ENCODE data around the gene CRACR2A.

CRACR2A gene

DNA sequence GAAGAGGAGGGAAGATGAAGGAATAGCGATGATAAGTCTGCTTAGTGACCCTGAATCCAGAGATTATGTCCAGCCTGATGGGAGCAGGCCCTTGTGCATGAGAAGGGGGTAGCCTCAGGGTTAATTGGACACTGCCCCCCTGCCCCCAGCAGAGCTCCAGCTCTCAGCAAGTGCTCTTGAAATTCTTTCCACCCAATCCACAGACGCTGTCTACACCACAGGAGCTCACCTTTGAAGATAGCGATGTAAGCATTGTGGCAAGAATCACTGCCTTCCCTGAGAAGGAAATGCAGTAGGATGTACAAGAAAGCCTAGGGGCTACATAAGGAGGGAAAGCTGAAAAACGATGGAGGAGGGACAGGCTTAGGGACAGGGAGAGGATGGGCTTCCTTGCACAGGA lies 39.4 kb downstream of the CRACR2A start:
- Histone ChIP-seq H3K4me3 (ENCODE audit: low read length in 2 of 2) (no peak overlapping the region), H3K27me3 (ENCODE audit: control insufficient read depth in 2 of 2, insufficient read depth in 2 of 2, low read length in 2 of 2) (no peaks in the 10 kb centered on the region), H3K36me3 (ENCODE audit: control insufficient read depth in 2 of 2, insufficient read depth in 2 of 2, low read length in 2 of 2) (peaks cover 5 to 26% of the 10 kb centered on the region in 2 donors), H3K27ac (ENCODE audit: low read depth in 2 of 2, low read length in 2 of 2) (no peak overlapping the region), H3K4me1 (ENCODE audit: control insufficient read depth in 2 of 2, insufficient read depth in 2 of 2, low read length in 2 of 2) (peaks cover 0 to 9% of the 10 kb centered on the region in 2 donors), H3K9ac (ENCODE audit: low read depth in 1 of 2, low read length in 2 of 2) (no peak overlapping the region), H3K9me3 (ENCODE audit: control insufficient read depth in 2 of 2, low read length in 2 of 2) (no peaks in the 10 kb centered on the region)

DNA sequence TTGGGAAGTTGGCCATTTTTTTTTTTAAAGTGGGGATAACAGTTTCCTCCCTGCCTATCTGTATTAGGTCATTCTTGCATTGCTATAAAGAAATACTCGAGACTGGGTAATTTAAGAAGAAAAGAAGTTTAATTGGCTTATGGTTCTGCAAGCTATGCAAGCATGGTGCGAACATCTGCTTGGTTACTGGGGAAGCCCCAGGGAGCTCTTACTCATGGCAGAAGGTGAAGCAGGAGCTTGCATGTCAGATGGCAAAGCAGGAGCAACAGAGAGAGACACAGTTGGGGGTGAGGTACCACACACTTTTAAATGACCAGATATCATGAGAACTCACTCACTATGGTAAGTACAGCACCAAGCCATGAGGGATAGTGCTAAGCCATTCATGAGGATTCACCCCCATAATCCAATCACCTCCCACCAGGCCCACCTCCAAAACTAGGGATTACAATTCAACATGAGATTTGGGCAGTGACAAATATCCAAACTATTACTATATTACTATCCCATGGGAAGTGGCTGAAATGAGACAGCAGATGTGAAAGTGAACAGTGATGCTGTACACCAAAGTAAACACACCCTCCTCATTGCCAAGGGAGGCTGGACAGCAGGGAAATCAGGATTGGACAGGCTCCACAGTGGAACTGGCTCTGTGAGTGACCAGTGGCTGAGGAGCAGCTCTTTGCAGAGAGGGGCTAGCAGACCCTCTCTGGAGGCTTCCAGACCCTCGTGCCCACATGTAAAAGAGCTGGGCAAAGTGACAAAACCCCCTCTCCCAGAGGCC lies 40.5 kb downstream of the CRACR2A start:
- no peak overlapping the region for H3K4me3 ChIP-seq (ENCODE audit: low read length in 2 of 2)
- H3K9ac ChIP-seq (ENCODE audit: low read depth in 1 of 2, low read length in 2 of 2), result no peak overlapping the region
- H3K27me3 ChIP-seq (ENCODE audit: control insufficient read depth in 2 of 2, insufficient read depth in 2 of 2, low read length in 2 of 2), result no peaks in the 10 kb centered on the region
- no peaks in the 10 kb centered on the region for H3K9me3 ChIP-seq (ENCODE audit: control insufficient read depth in 2 of 2, low read length in 2 of 2)
- peaks cover 0 to 5% of the 10 kb centered on the region in 2 donors for H3K4me1 ChIP-seq (ENCODE audit: control insufficient read depth in 2 of 2, insufficient read depth in 2 of 2, low read length in 2 of 2)
- H3K27ac ChIP-seq (ENCODE audit: low read depth in 2 of 2, low read length in 2 of 2), result no peak overlapping the region
- H3K36me3 ChIP-seq (ENCODE audit: control insufficient read depth in 2 of 2, insufficient read depth in 2 of 2, low read length in 2 of 2), result peaks cover 4 to 22% of the 10 kb centered on the region in 2 donors

DNA sequence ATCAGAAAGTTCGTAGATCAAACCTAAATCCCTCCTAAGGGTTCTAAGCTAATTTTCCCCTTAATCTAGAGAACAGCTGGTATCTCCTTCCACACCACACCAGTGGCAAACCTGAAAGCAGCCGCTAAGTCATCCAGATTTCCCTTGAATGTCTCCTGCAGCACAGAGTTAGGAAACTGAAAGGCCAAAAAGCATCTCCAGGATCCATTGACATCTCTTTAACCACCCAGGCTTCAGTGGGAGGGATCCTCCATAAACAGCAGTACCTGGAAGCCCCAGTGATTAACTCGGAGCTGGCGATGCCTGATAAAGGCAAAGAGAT lies 47.6 kb downstream of the CRACR2A start:
- H3K27me3 ChIP-seq (ENCODE audit: control insufficient read depth in 2 of 2, insufficient read depth in 2 of 2, low read length in 2 of 2), result no peaks in the 10 kb centered on the region
- H3K4me3 ChIP-seq (ENCODE audit: low read length in 2 of 2), result no peak overlapping the region
- peak overlapping the region in 1 of 2 donors; percentile 40 for H3K27ac ChIP-seq (ENCODE audit: low read depth in 2 of 2, low read length in 2 of 2)
- peaks cover 0 to 5% of the 10 kb centered on the region in 2 donors for H3K4me1 ChIP-seq (ENCODE audit: control insufficient read depth in 2 of 2, insufficient read depth in 2 of 2, low read length in 2 of 2)
- no peak overlapping the region for H3K9ac ChIP-seq (ENCODE audit: low read depth in 1 of 2, low read length in 2 of 2)
- H3K9me3 ChIP-seq (ENCODE audit: control insufficient read depth in 2 of 2, low read length in 2 of 2), result no peaks in the 10 kb centered on the region
- H3K36me3 ChIP-seq (ENCODE audit: control insufficient read depth in 2 of 2, insufficient read depth in 2 of 2, low read length in 2 of 2), result peaks cover 0 to 3% of the 10 kb centered on the region in 2 donors

DNA sequence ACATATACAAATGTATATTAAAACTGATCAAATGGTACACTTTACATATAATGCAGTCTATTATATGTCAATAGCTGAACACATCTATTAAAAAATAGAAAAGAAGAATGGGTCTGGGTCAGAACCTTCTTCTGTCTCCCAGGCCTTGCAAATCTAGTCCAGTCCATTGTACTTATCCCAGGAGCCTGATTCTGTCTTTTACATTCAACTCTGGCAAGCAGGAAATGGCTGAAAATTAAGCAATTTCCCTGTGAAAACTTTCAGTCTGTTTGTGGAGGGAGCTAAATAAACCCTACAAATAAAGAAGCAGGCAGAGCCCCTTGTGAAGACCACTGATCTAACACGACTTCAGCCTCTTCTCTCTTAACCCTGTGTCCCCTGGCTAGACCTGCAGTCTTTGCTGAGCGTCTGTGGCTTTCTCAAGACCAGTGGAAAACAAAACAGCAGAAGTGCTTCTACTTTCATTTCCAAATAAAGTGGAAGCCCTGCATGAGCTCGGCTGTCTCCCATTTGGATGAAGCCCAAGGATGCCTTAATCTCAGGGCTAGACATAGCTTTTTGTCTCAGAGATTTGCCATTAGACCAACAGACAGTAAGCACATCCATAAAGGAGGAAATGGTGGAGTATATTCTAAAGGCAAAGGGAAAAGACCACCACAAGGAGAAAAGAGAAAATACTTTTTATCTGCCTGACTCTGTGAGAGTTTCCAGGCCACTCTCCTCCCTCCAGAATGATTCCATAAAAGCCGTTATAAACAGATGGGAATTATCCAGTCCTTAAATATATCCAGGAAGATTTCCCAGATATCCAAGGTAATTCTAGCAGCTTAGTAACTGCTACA lies 48.2 kb downstream of the CRACR2A start:
- H3K27ac ChIP-seq (ENCODE audit: low read depth in 2 of 2, low read length in 2 of 2), result peak overlapping the region in 1 of 2 donors; percentile 40

DNA sequence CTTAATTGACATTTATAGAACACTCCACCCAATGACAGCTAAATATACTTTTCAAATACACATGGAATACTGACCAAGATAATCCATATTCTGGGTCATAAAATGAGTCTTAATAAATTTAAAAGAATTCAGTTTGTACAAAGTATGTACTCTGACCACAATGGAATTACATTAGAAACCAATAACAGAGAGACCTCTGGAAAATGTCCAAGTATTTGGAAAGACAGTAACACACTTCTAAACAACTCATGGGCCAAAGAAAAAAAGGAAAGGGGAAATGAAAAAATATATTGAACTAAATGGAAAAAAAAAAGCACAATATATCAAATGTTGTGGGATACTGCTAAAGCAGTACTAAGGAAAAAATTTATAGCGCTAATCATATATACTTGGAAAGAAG lies 52.0 kb downstream of the CRACR2A start:
- no peak overlapping the region for H3K9ac ChIP-seq (ENCODE audit: low read depth in 1 of 2, low read length in 2 of 2)
- no peaks in the 10 kb centered on the region for H3K27me3 ChIP-seq (ENCODE audit: control insufficient read depth in 2 of 2, insufficient read depth in 2 of 2, low read length in 2 of 2)
- no peak overlapping the region for H3K27ac ChIP-seq (ENCODE audit: low read depth in 2 of 2, low read length in 2 of 2)
- no peaks in the 10 kb centered on the region for H3K9me3 ChIP-seq (ENCODE audit: control insufficient read depth in 2 of 2, low read length in 2 of 2)
- H3K4me3 ChIP-seq (ENCODE audit: low read length in 2 of 2), result no peak overlapping the region
- peaks cover 5 to 8% of the 10 kb centered on the region in 2 donors for H3K36me3 ChIP-seq (ENCODE audit: control insufficient read depth in 2 of 2, insufficient read depth in 2 of 2, low read length in 2 of 2)
- peaks cover 0 to 5% of the 10 kb centered on the region in 2 donors for H3K4me1 ChIP-seq (ENCODE audit: control insufficient read depth in 2 of 2, insufficient read depth in 2 of 2, low read length in 2 of 2)

More for the DNA sequence above, 48.2 kb downstream of the CRACR2A start:
- Histone ChIP-seq H3K4me1 (ENCODE audit: control insufficient read depth in 2 of 2, insufficient read depth in 2 of 2, low read length in 2 of 2) (peaks cover 0 to 5% of the 10 kb centered on the region in 2 donors), H3K27me3 (ENCODE audit: control insufficient read depth in 2 of 2, insufficient read depth in 2 of 2, low read length in 2 of 2) (no peaks in the 10 kb centered on the region), H3K9ac (ENCODE audit: low read depth in 1 of 2, low read length in 2 of 2) (no peak overlapping the region), H3K36me3 (ENCODE audit: control insufficient read depth in 2 of 2, insufficient read depth in 2 of 2, low read length in 2 of 2) (peaks cover 0 to under 1% of the 10 kb centered on the region in 2 donors), H3K4me3 (ENCODE audit: low read length in 2 of 2) (peak overlapping the region in 1 of 2 donors; percentile 33), H3K9me3 (ENCODE audit: control insufficient read depth in 2 of 2, low read length in 2 of 2) (no peaks in the 10 kb centered on the region)

DNA sequence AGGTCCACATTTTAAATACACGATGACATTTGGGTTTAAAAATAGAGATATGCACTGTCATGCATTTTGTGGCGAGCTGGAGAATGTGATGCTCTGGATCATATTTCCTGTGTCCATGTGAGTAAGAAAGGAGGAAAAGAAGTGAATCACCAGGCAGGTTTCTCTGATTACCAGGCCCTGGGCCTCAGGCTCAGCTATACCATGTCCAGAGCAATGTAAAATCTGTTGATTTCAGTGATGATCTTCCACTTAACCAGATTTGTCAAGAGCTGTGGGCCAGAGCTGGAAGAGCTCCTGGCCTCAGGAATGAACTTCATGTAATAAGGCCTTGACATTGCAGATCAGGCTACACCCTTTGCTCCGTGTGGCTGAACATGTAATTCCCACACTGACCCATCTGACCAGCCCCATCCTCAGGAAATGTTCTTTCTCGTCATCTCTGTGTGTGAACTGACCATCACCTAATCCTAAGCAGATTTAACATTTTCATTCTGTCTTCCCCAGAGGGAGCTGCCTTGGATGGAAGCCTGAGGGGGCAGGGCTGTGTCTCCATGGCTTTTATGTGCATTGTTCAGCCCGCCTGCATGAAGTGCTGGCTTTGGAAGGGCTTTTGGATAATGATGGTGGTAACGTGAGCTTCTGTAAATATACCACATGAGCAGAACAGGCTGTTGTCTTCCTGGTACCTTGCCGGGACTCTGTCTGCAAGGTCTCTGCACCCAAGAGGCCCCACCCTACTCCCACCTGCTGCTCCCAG lies 54.5 kb downstream of the CRACR2A start:
- no peaks in the 10 kb centered on the region for H3K4me1 ChIP-seq (ENCODE audit: control insufficient read depth in 2 of 2, insufficient read depth in 2 of 2, low read length in 2 of 2)
- H3K36me3 ChIP-seq (ENCODE audit: control insufficient read depth in 2 of 2, insufficient read depth in 2 of 2, low read length in 2 of 2), result peaks cover 13 to 23% of the 10 kb centered on the region in 2 donors
- no peak overlapping the region for H3K27ac ChIP-seq (ENCODE audit: low read depth in 2 of 2, low read length in 2 of 2)
- no peaks in the 10 kb centered on the region for H3K27me3 ChIP-seq (ENCODE audit: control insufficient read depth in 2 of 2, insufficient read depth in 2 of 2, low read length in 2 of 2)
- H3K4me3 ChIP-seq (ENCODE audit: low read length in 2 of 2), result no peak overlapping the region
- no peaks in the 10 kb centered on the region for H3K9me3 ChIP-seq (ENCODE audit: control insufficient read depth in 2 of 2, low read length in 2 of 2)
- no peak overlapping the region for H3K9ac ChIP-seq (ENCODE audit: low read depth in 1 of 2, low read length in 2 of 2)

DNA sequence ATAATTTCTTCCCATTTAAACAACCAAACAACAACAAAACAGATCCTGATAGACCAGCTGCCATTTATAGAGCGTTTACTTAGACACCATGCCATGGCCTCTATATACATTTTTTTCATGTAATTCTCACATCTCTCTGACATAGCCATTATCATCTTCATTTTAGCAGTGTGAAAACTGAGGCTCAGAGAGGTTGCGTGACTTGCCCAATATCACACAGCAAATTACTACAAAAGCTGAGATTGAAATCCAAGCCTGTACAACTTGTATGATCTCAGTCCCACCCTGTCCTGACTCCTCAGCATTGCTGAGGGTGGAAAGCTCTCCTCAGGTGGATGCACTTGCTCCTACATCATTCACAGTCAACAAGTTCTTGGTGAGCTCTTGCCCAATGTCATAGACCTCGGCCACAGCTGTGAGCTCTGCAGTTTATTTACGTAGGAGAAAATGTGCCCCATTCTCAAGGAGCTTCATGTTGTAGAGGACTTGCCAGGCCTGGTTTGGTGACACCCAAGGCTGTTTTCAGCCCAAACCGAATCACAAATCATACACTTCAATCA lies 55.5 kb downstream of the CRACR2A start:
- Histone ChIP-seq H3K4me3 (ENCODE audit: low read length in 2 of 2) (no peak overlapping the region), H3K9me3 (ENCODE audit: control insufficient read depth in 2 of 2, low read length in 2 of 2) (no peaks in the 10 kb centered on the region), H3K27ac (ENCODE audit: low read depth in 2 of 2, low read length in 2 of 2) (no peak overlapping the region), H3K4me1 (ENCODE audit: control insufficient read depth in 2 of 2, insufficient read depth in 2 of 2, low read length in 2 of 2) (no peaks in the 10 kb centered on the region), H3K36me3 (ENCODE audit: control insufficient read depth in 2 of 2, insufficient read depth in 2 of 2, low read length in 2 of 2) (peaks cover 16 to 33% of the 10 kb centered on the region in 2 donors), H3K27me3 (ENCODE audit: control insufficient read depth in 2 of 2, insufficient read depth in 2 of 2, low read length in 2 of 2) (no peaks in the 10 kb centered on the region), H3K9ac (ENCODE audit: low read depth in 1 of 2, low read length in 2 of 2) (no peak overlapping the region)

DNA sequence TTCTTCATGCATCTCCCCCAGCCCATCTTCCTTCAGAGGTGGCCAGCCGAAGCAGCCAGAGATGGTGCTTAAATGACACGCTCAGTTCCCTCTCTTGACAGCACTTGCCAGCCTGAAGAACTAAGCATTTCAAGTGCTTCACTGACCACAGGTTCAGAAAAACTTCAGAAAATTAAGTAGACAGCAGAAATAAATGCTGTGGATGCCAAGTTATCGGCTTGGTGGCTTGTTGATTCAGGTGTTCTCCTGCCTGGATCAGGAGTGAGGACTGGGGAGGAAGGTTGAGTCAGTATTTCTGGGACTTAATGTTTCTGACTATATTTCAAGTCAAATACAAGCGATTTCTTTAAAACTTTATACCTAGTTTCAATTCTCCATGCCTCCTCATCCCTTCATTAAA lies 58.2 kb downstream of the CRACR2A start:
- H3K36me3 ChIP-seq (ENCODE audit: control insufficient read depth in 2 of 2, insufficient read depth in 2 of 2, low read length in 2 of 2), result peaks cover 16 to 33% of the 10 kb centered on the region in 2 donors
- no peak overlapping the region for H3K9ac ChIP-seq (ENCODE audit: low read depth in 1 of 2, low read length in 2 of 2)
- no peaks in the 10 kb centered on the region for H3K9me3 ChIP-seq (ENCODE audit: control insufficient read depth in 2 of 2, low read length in 2 of 2)
- no peak overlapping the region for H3K27ac ChIP-seq (ENCODE audit: low read depth in 2 of 2, low read length in 2 of 2)
- H3K4me1 ChIP-seq (ENCODE audit: control insufficient read depth in 2 of 2, insufficient read depth in 2 of 2, low read length in 2 of 2), result no peaks in the 10 kb centered on the region
- no peak overlapping the region for H3K4me3 ChIP-seq (ENCODE audit: low read length in 2 of 2)
- H3K27me3 ChIP-seq (ENCODE audit: control insufficient read depth in 2 of 2, insufficient read depth in 2 of 2, low read length in 2 of 2), result no peaks in the 10 kb centered on the region

DNA sequence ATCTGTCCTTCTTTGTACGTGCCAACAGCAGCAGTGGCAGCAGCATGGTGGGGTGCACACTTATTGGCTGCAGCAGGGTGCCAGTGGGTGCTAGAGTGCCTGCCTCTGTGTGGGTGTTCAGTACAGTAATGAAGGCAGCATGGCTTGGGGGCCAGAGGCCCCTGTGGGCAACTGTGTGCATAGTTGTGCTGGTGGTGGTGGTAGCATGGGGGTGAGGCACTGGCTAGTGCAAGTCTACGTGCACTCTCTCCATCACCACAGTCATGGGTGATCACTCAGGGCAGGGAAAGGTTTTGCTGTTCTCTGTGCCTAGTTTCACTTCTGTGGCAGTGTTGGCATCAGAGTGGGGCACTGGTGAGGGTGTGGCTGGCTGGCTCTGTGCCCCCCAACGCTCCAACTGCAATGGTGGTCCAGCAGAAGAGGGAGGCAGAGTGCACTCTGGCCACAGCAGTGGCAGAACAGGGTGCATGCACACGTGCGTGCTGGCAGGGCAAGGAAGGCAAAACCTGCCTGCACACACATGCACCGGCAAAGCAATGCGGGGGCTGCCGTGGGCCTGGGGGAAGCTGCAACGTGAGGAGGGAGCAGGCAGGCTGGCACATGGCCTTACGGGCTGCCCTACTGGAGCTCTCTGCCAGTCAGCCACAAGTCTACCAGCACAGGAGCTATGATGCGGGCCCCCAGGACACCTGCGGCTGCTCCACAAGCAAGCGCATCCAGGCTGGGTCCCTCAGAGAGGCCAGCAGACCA lies 60.1 kb downstream of the CRACR2A start:
- Histone ChIP-seq H3K9me3 (ENCODE audit: control insufficient read depth in 2 of 2, low read length in 2 of 2) (no peaks in the 10 kb centered on the region), H3K4me1 (ENCODE audit: control insufficient read depth in 2 of 2, insufficient read depth in 2 of 2, low read length in 2 of 2) (no peaks in the 10 kb centered on the region), H3K27me3 (ENCODE audit: control insufficient read depth in 2 of 2, insufficient read depth in 2 of 2, low read length in 2 of 2) (no peaks in the 10 kb centered on the region), H3K4me3 (ENCODE audit: low read length in 2 of 2) (no peak overlapping the region), H3K27ac (ENCODE audit: low read depth in 2 of 2, low read length in 2 of 2) (no peak overlapping the region), H3K9ac (ENCODE audit: low read depth in 1 of 2, low read length in 2 of 2) (no peak overlapping the region), H3K36me3 (ENCODE audit: control insufficient read depth in 2 of 2, insufficient read depth in 2 of 2, low read length in 2 of 2) (peaks cover 16 to 33% of the 10 kb centered on the region in 2 donors)

Data from mucosa of rectum (tissue), 2 donors.